H9 (cell line): ENCODE data around the gene FKBP1C. TPM values are rescaled to one million over a fixed set of nuclear protein-coding genes. Genes with fewer than 3 reads are reported as not detected.

Experiments
- DNase-seq: peaks from one replicate; pipeline ENCODE4 v3.0.0-alpha.2; 2017
- H2AFZ ChIP-seq: one replicate; pipeline ENCODE4 v1.6.1; 2013; ENCODE audit warnings: mild to moderate bottlenecking, low read length, control low read depth, moderate library complexity
- H2AK5ac ChIP-seq: 2 replicates; pipeline ENCODE4 v1.6.1; 2013; ENCODE audit warnings: low read length, control low read depth, mixed read lengths; ENCODE audit not compliant: insufficient read length
- H2BK120ac ChIP-seq: one replicate; pipeline ENCODE4 v1.6.1; 2013; ENCODE audit warnings: low read depth, mild to moderate bottlenecking, low read length, control low read depth, inconsistent platforms; ENCODE audit not compliant: poor library complexity, severe bottlenecking
- H2BK12ac ChIP-seq: 2 replicates; pipeline ENCODE4 v1.6.1; 2013; ENCODE audit warnings: low read length, control low read depth, mixed read lengths, low read depth; ENCODE audit not compliant: insufficient read length
- H2BK15ac ChIP-seq: 2 replicates; pipeline ENCODE4 v1.6.1; 2013; ENCODE audit warnings: low read depth, low read length, control low read depth
- H2BK20ac ChIP-seq: one replicate; pipeline ENCODE4 v1.6.1; 2013; ENCODE audit warnings: low read depth, mild to moderate bottlenecking, low read length, control low read depth, inconsistent platforms; ENCODE audit not compliant: poor library complexity, severe bottlenecking
- H2BK5ac ChIP-seq: 2 replicates; pipeline ENCODE4 v1.6.1; 2013; ENCODE audit warnings: low read length, control low read depth, mixed read lengths; ENCODE audit not compliant: insufficient read length
- H3K14ac ChIP-seq: 2 replicates; pipeline ENCODE4 v1.6.1; 2013; ENCODE audit warnings: low read length, control low read depth; ENCODE audit not compliant: insufficient read depth
- H3K18ac ChIP-seq: 2 replicates; pipeline ENCODE4 v1.6.1; 2013; ENCODE audit warnings: low read depth, mild to moderate bottlenecking, mixed read lengths, low read length, control low read depth; ENCODE audit not compliant: insufficient read length
- H3K23ac ChIP-seq: 2 replicates; pipeline ENCODE4 v1.6.1; 2013; ENCODE audit warnings: low read length, control low read depth, mixed read lengths, low read depth; ENCODE audit not compliant: insufficient read length
- H3K23me2 ChIP-seq: 2 replicates; pipeline ENCODE4 v1.6.1; 2013; ENCODE audit warnings: low read depth, mild to moderate bottlenecking, mixed read lengths, low read length, control low read depth; ENCODE audit not compliant: insufficient read length, poor library complexity, severe bottlenecking
- H3K27ac ChIP-seq: 2 replicates; pipeline ENCODE4 v1.5.1; 2013; ENCODE audit warnings: low read length, control low read depth, mixed read lengths, low read depth; ENCODE audit not compliant: insufficient read length
- H3K27me3 ChIP-seq: 2 replicates; pipeline ENCODE4 v1.6.1; 2013; ENCODE audit warnings: low read length, control low read depth, inconsistent platforms; ENCODE audit not compliant: insufficient read depth
- H3K4ac ChIP-seq: 2 replicates; pipeline ENCODE4 v1.6.1; 2013; ENCODE audit warnings: low read depth, mild to moderate bottlenecking, control low read depth, inconsistent platforms, low read length, moderate library complexity
- H3K4me1 ChIP-seq: 2 replicates; pipeline ENCODE4 v1.6.1; 2013; ENCODE audit warnings: low read length, control low read depth, inconsistent platforms; ENCODE audit not compliant: insufficient read depth
- H3K4me2 ChIP-seq: 2 replicates; pipeline ENCODE4 v1.6.1; 2013; ENCODE audit warnings: low read length, control low read depth, mixed read lengths; ENCODE audit not compliant: insufficient read length, insufficient read depth
- H3K56ac ChIP-seq: 2 replicates; pipeline ENCODE4 v1.6.1; 2013; ENCODE audit warnings: low read depth, mild to moderate bottlenecking, mixed read lengths, low read length, control low read depth; ENCODE audit not compliant: insufficient read length
- H3K79me1 ChIP-seq: 2 replicates; pipeline ENCODE4 v1.6.1; 2013; ENCODE audit warnings: low read depth, mild to moderate bottlenecking, moderate library complexity, low read length, control low read depth, inconsistent platforms; ENCODE audit not compliant: insufficient read depth, poor library complexity, severe bottlenecking
- H3K79me2 ChIP-seq: 2 replicates; pipeline ENCODE4 v1.6.1; 2013; ENCODE audit warnings: low read length, control low read depth, inconsistent platforms; ENCODE audit not compliant: insufficient read depth
- H3K9ac ChIP-seq: 2 replicates; pipeline ENCODE4 v1.6.1; 2013; ENCODE audit warnings: low read length, control low read depth, mixed read lengths; ENCODE audit not compliant: insufficient read length; ENCODE audit errors: extremely low read depth
- H3K9me3 ChIP-seq: one replicate; pipeline ENCODE4 v1.6.1; 2013; ENCODE audit warnings: low read depth, low read length, inconsistent platforms; ENCODE audit not compliant: control insufficient read depth
- H3T11ph ChIP-seq: one replicate; pipeline ENCODE4 v1.6.1; 2013; ENCODE audit warnings: mild to moderate bottlenecking, low read length, control low read depth, inconsistent platforms
- H4K20me1 ChIP-seq: one replicate; pipeline ENCODE4 v1.6.1; 2013; ENCODE audit not compliant: control insufficient read depth, insufficient read length, insufficient read depth
- H4K5ac ChIP-seq: 2 replicates; pipeline ENCODE4 v1.6.1; 2013; ENCODE audit warnings: low read depth, mild to moderate bottlenecking, mixed read lengths, low read length, control low read depth; ENCODE audit not compliant: insufficient read length
- H4K8ac ChIP-seq: replicated peaks from 2 replicates; pipeline ENCODE4 v1.6.1; 2013; ENCODE audit warnings: low read length, control low read depth, mixed read lengths, low read depth; ENCODE audit not compliant: insufficient read length
- H4K91ac ChIP-seq: 2 replicates; pipeline ENCODE4 v1.6.1; 2013; ENCODE audit warnings: low read depth, mild to moderate bottlenecking, moderate library complexity, mixed read lengths, low read length, control low read depth; ENCODE audit not compliant: insufficient read length
- H3K27ac Mint-ChIP-seq, 3 experiments: 2 replicates in 2 of 3; 3 replicates in 1 of 3; pipeline ENCODE4 v1.8.0; 2020 to 2021; ENCODE audit warnings: mixed read lengths in 3 of 3, mild to moderate bottlenecking in 1 of 3, moderate library complexity in 1 of 3
- H3K27me3 Mint-ChIP-seq: 2 replicates; pipeline ENCODE4 v1.8.0; 2021; ENCODE audit warnings: low read depth, mild to moderate bottlenecking, moderate library complexity, mixed read lengths
- H3K36me3 Mint-ChIP-seq, 3 experiments: 2 replicates in 2 of 3; 3 replicates in 1 of 3; pipeline ENCODE4 v1.8.0; 2020 to 2021; ENCODE audit warnings: low read depth in 3 of 3, mixed read lengths in 3 of 3; ENCODE audit not compliant: insufficient read depth in 1 of 3
- H3K4me1 Mint-ChIP-seq, 2 experiments: 2 replicates each; pipeline ENCODE4 v1.8.0; 2020; ENCODE audit warnings: mixed read lengths in 2 of 2
- H3K4me3 Mint-ChIP-seq, 2 experiments: 2 replicates in 1 of 2; 3 replicates in 1 of 2; pipeline ENCODE4 v1.8.0; 2020 to 2021; ENCODE audit warnings: mild to moderate bottlenecking in 2 of 2, mixed read lengths in 2 of 2, moderate library complexity in 1 of 2
- H3K9me3 Mint-ChIP-seq, 2 experiments: 2 replicates in 1 of 2; 3 replicates in 1 of 2; pipeline ENCODE4 v1.8.0; 2020; ENCODE audit warnings: mild to moderate bottlenecking in 2 of 2, mixed read lengths in 2 of 2, moderate library complexity in 1 of 2
- WGBS: extraction: QIAGEN DNeasy Blood & Tissue Kit; methylation state at CpG from one replicate; pipeline ENCODE4 v1.1.7; 2013; ENCODE audit warnings: missing lambda C conversion rate, low lambda C conversion rate, mixed read lengths; ENCODE audit not compliant: insufficient read length; ENCODE audit errors: extremely low coverage; 5-methylcytosine and 5-hydroxymethylcytosine counted together
- total RNA-seq: library from RNA; stranded (reverse); gene quantifications from 2 replicates; pipeline ENCODE4 v1.2.1, GENCODE V29; 2021
- TF ChIP-seq, protein P1 (sequence below): fragments of 200-600 bp; sonication (generic); conservative IDR thresholded peaks from 3 replicates; pipeline ENCODE4 v1.8.0; 2021; ENCODE audit warnings: antibody characterized with exemption, mild to moderate bottlenecking

Gene FKBP1C
- total RNA-seq, 1 experiment from 2014 or later: 0.52 TPM

DNA sequence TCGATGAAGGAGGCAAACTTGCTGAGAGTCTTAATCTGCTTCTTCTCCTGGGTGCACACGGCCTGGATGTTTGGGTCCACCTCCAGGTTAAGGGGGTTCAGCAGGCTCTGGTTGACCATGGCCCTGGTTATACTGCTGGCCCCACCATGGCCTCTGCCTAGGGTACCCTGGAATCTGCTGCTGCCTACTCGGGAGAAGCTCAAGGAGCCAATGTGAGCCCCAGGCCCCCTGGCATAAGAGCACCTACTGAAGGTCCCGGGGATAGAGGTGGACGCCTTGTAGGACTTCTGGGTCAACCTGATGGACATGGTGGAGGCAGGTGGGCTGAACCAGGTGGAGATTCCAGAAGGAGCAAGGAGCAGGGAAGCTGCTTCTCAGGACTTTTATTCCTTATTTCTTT lies 17.9 kb upstream of the FKBP1C start:
- peaks cover 5 to 6% of the 10 kb centered on the region in 2 experiments; a peak in 4 of 5 replicates for H3K9me3 Mint-ChIP-seq
- no CpG with 5 or more reads among the region's 5 CpGs for WGBS

More for the DNA sequence above, 17.9 kb upstream of the FKBP1C start:
- no peaks in the 10 kb centered on the region for H3K23me2 ChIP-seq
- H3K4ac ChIP-seq: no peak overlapping the region
- H2AK5ac ChIP-seq: no peak overlapping the region
- no peak overlapping the region for H2BK120ac ChIP-seq
- H2BK15ac ChIP-seq: no peak overlapping the region
- H3K14ac ChIP-seq: no peak overlapping the region
- H3K4me2 ChIP-seq: no peak overlapping the region
- H2BK12ac ChIP-seq: no peak overlapping the region
- no peaks in the 10 kb centered on the region for H3K27me3 ChIP-seq
- H3K9me3 ChIP-seq: no peaks in the 10 kb centered on the region
- H3K27ac ChIP-seq: no peak overlapping the region
- no peak overlapping the region for H4K8ac ChIP-seq
- no peaks in the 10 kb centered on the region for H4K20me1 ChIP-seq
- H3K9ac ChIP-seq: no peak overlapping the region
- no peak overlapping the region for H3K23ac ChIP-seq
- H3K79me1 ChIP-seq: no peaks in the 10 kb centered on the region
- no peak overlapping the region for H3K18ac ChIP-seq
- H2BK20ac ChIP-seq: no peak overlapping the region
- no peak overlapping the region for H3K56ac ChIP-seq
- no peak overlapping the region for H3T11ph ChIP-seq
- no peak overlapping the region for H4K5ac ChIP-seq
- no peak for DNase-seq
- no peak overlapping the region for H2AFZ ChIP-seq
- H3K4me1 ChIP-seq: no peaks in the 10 kb centered on the region
- no peaks in the 10 kb centered on the region for H3K79me2 ChIP-seq
- H3K27me3 Mint-ChIP-seq: no peaks in the 10 kb centered on the region; the same call in 1 of the 2 replicates
- no peak overlapping the region for H3K27ac Mint-ChIP-seq
- TF ChIP-seq, protein P1, sequence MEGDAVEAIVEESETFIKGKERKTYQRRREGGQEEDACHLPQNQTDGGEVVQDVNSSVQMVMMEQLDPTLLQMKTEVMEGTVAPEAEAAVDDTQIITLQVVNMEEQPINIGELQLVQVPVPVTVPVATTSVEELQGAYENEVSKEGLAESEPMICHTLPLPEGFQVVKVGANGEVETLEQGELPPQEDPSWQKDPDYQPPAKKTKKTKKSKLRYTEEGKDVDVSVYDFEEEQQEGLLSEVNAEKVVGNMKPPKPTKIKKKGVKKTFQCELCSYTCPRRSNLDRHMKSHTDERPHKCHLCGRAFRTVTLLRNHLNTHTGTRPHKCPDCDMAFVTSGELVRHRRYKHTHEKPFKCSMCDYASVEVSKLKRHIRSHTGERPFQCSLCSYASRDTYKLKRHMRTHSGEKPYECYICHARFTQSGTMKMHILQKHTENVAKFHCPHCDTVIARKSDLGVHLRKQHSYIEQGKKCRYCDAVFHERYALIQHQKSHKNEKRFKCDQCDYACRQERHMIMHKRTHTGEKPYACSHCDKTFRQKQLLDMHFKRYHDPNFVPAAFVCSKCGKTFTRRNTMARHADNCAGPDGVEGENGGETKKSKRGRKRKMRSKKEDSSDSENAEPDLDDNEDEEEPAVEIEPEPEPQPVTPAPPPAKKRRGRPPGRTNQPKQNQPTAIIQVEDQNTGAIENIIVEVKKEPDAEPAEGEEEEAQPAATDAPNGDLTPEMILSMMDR: no peak
- no peak overlapping the region for H2BK5ac ChIP-seq
- H4K91ac ChIP-seq: no peak overlapping the region
- no peaks in the 10 kb centered on the region for H3K36me3 Mint-ChIP-seq
- H3K4me1 Mint-ChIP-seq: no peaks in the 10 kb centered on the region
- H3K4me3 Mint-ChIP-seq: no peak overlapping the region
